ENCODE data around the gene CA9. TPM values are rescaled to one million over a fixed set of nuclear protein-coding genes. Genes with fewer than 3 reads are reported as not detected.

CA9 gene
- total and polyA plus RNA-seq, 2 donors from 2014 or later: 0.67 to 0.85 TPM

GRCh38 chr9:35729101-35729500 lies 55.4 kb downstream of the CA9 start:
- Histone ChIP-seq H3K27me3 (ENCODE audit: control insufficient read depth, insufficient read depth, low read length) (no peaks in the 10 kb centered on the region), H3K27ac (ENCODE audit: low read depth in 2 of 2, low read length in 2 of 2) (peak overlapping the region; percentile 97 to 98), H3K4me3 (ENCODE audit: low read length in 3 of 3) (peak overlapping the region in 2 of 3 donors; percentile 88 to 97), H3K9ac (ENCODE audit: low read length in 3 of 3) (peak overlapping the region in 2 of 3 donors; percentile 20 to 60), H3K4me1 (ENCODE audit: control insufficient read depth in 2 of 3, insufficient read depth in 2 of 3, low read depth in 1 of 3, low read length in 3 of 3) (peaks cover 13 to 61% (median 56%) of the 10 kb centered on the region in 3 donors), H3K9me3 (ENCODE audit: control insufficient read depth in 2 of 3, insufficient read depth in 1 of 3, low read length in 3 of 3) (no peaks in the 10 kb centered on the region), H3K36me3 (ENCODE audit: control insufficient read depth in 2 of 3, insufficient read depth in 3 of 3, low read length in 3 of 3) (peaks cover 7 to 13% (median 10%) of the 10 kb centered on the region in 3 donors)
- no peak for TF ChIP-seq CTCF (IDR thresholded peaks at IDR 0.05; ENCODE audit: borderline replicate concordance, extremely low read depth, insufficient read depth)
- DNase-seq (peak in 1 of 5 donors; percentile 26), FAIRE-seq (no peak)
- intact Hi-C loops (cut with DNase I): no loop called here

GRCh38 chr9:35729700-35730485 lies 56.2 kb downstream of the CA9 start:
- Histone ChIP-seq H3K27me3 (ENCODE audit: control insufficient read depth, insufficient read depth, low read length) (no peaks in the 10 kb centered on the region), H3K36me3 (ENCODE audit: control insufficient read depth in 2 of 3, insufficient read depth in 3 of 3, low read length in 3 of 3) (peaks cover 2 to 11% (median 2%) of the 10 kb centered on the region in 3 donors), H3K4me1 (ENCODE audit: control insufficient read depth in 2 of 3, insufficient read depth in 2 of 3, low read depth in 1 of 3, low read length in 3 of 3) (peaks cover 13 to 61% (median 56%) of the 10 kb centered on the region in 3 donors), H3K4me3 (ENCODE audit: low read length in 3 of 3) (peak overlapping the region; percentile 82 to 97 (median 88)), H3K27ac (ENCODE audit: low read depth in 2 of 2, low read length in 2 of 2) (peak overlapping the region; percentile 97 to 98), H3K9me3 (ENCODE audit: control insufficient read depth in 2 of 3, insufficient read depth in 1 of 3, low read length in 3 of 3) (no peaks in the 10 kb centered on the region), H3K9ac (ENCODE audit: low read length in 3 of 3) (peak overlapping the region; percentile 12 to 97 (median 20))
- TF ChIP-seq CTCF (IDR thresholded peaks at IDR 0.05; ENCODE audit: borderline replicate concordance, extremely low read depth, insufficient read depth): no peak
- FAIRE-seq: no peak
- peak in 4 of 5 donors; percentile 32 to 77 (median 50) for DNase-seq
- intact Hi-C loops (cut with DNase I): no loop called here

GRCh38 chr9:35730486-35730854 lies 56.7 kb downstream of the CA9 start:
- intact Hi-C loops (cut with DNase I): no loop called here
- peak overlapping the region; percentile 82 to 97 (median 88) for H3K4me3 ChIP-seq (ENCODE audit: low read length in 3 of 3)
- no peaks in the 10 kb centered on the region for H3K27me3 ChIP-seq (ENCODE audit: control insufficient read depth, insufficient read depth, low read length)
- peaks cover 1 to 12% (median 4%) of the 10 kb centered on the region in 3 donors for H3K36me3 ChIP-seq (ENCODE audit: control insufficient read depth in 2 of 3, insufficient read depth in 3 of 3, low read length in 3 of 3)
- DNase-seq: no peak
- peak overlapping the region; percentile 97 to 98 for H3K27ac ChIP-seq (ENCODE audit: low read depth in 2 of 2, low read length in 2 of 2)
- no peak for TF ChIP-seq CTCF (IDR thresholded peaks at IDR 0.05; ENCODE audit: borderline replicate concordance, extremely low read depth, insufficient read depth)
- peak overlapping the region; percentile 12 to 97 (median 96) for H3K9ac ChIP-seq (ENCODE audit: low read length in 3 of 3)
- no peak for FAIRE-seq
- H3K9me3 ChIP-seq (ENCODE audit: control insufficient read depth in 2 of 3, insufficient read depth in 1 of 3, low read length in 3 of 3): no peaks in the 10 kb centered on the region
- peaks cover 13 to 61% (median 56%) of the 10 kb centered on the region in 3 donors for H3K4me1 ChIP-seq (ENCODE audit: control insufficient read depth in 2 of 3, insufficient read depth in 2 of 3, low read depth in 1 of 3, low read length in 3 of 3)

Small RNAs within 50 kb of the gene (microRNA-seq; reads per million reads assigned to microRNA genes)
- gene MIR6852: not detected

Other genes with a start within 250 kb of the CA9 start
- 27.3 TPM for gene RUSC2, start 183.8 kb upstream of the CA9 start, total RNA-seq
- 13.4 TPM for gene RUSC2, start 183.8 kb upstream of the CA9 start, polyA plus RNA-seq (ENCODE audit: insufficient read depth, low read depth, low replicate concordance)
- 35.8 TPM for gene TESK1, start 68.7 kb upstream of the CA9 start, total RNA-seq
- 34.6 TPM for gene TESK1, start 68.7 kb upstream of the CA9 start, polyA plus RNA-seq (ENCODE audit: insufficient read depth, low read depth, low replicate concordance)
- gene CD72, start 55.5 kb upstream of the CA9 start, total RNA-seq: 7.1 TPM
- gene CD72, start 55.5 kb upstream of the CA9 start, polyA plus RNA-seq (ENCODE audit: insufficient read depth, low read depth, low replicate concordance): 2.3 TPM
- gene SIT1, start 23.0 kb upstream of the CA9 start, total RNA-seq: 3.1 TPM
- gene SIT1, start 23.0 kb upstream of the CA9 start, polyA plus RNA-seq (ENCODE audit: insufficient read depth, low read depth, low replicate concordance): 0.32 TPM
- 36,256 TPM for gene RMRP, start 15.9 kb upstream of the CA9 start, total RNA-seq
- gene RMRP, start 15.9 kb upstream of the CA9 start, polyA plus RNA-seq (ENCODE audit: insufficient read depth, low read depth, low replicate concordance): not detected
- gene CCDC107, start 15.6 kb upstream of the CA9 start, total RNA-seq: 26.8 TPM
- 52.3 TPM for gene CCDC107, start 15.6 kb upstream of the CA9 start, polyA plus RNA-seq (ENCODE audit: insufficient read depth, low read depth, low replicate concordance)
- 0.72 TPM for gene ARHGEF39, start 8.7 kb upstream of the CA9 start, total RNA-seq
- gene ARHGEF39, start 8.7 kb upstream of the CA9 start, polyA plus RNA-seq (ENCODE audit: insufficient read depth, low read depth, low replicate concordance): 0.17 TPM
- gene TPM2, start 16.0 kb downstream of the CA9 start, total RNA-seq: 218 TPM
- 287 TPM for gene TPM2, start 16.0 kb downstream of the CA9 start, polyA plus RNA-seq (ENCODE audit: insufficient read depth, low read depth, low replicate concordance)
- 376 TPM for gene TLN1, start 58.3 kb downstream of the CA9 start, total RNA-seq
- gene TLN1, start 58.3 kb downstream of the CA9 start, polyA plus RNA-seq (ENCODE audit: insufficient read depth, low read depth, low replicate concordance): 71.7 TPM
- gene CREB3, start 58.7 kb downstream of the CA9 start, total RNA-seq: 40.5 TPM
- 52.0 TPM for gene CREB3, start 58.7 kb downstream of the CA9 start, polyA plus RNA-seq (ENCODE audit: insufficient read depth, low read depth, low replicate concordance)
- 93.2 TPM for gene GBA2, start 75.3 kb downstream of the CA9 start, total RNA-seq
- gene GBA2, start 75.3 kb downstream of the CA9 start, polyA plus RNA-seq (ENCODE audit: insufficient read depth, low read depth, low replicate concordance): 83.2 TPM
- gene RGP1, start 75.4 kb downstream of the CA9 start, total RNA-seq: 39.2 TPM
- 11.0 TPM for gene RGP1, start 75.4 kb downstream of the CA9 start, polyA plus RNA-seq (ENCODE audit: insufficient read depth, low read depth, low replicate concordance)
- gene MSMP, start 80.3 kb downstream of the CA9 start, total RNA-seq: 0.47 TPM
- not detected for gene MSMP, start 80.3 kb downstream of the CA9 start, polyA plus RNA-seq (ENCODE audit: insufficient read depth, low read depth, low replicate concordance)
- 17.0 TPM for gene NPR2, start 117.7 kb downstream of the CA9 start, total RNA-seq
- 11.4 TPM for gene NPR2, start 117.7 kb downstream of the CA9 start, polyA plus RNA-seq (ENCODE audit: insufficient read depth, low read depth, low replicate concordance)
- 6.1 TPM for gene SPAG8, start 138.3 kb downstream of the CA9 start, total RNA-seq
- 2.4 TPM for gene SPAG8, start 138.3 kb downstream of the CA9 start, polyA plus RNA-seq (ENCODE audit: insufficient read depth, low read depth, low replicate concordance)
- 55.1 TPM for gene HINT2, start 141.1 kb downstream of the CA9 start, total RNA-seq
- 307 TPM for gene HINT2, start 141.1 kb downstream of the CA9 start, polyA plus RNA-seq (ENCODE audit: insufficient read depth, low read depth, low replicate concordance)
- not detected for gene FAM221B, start 154.8 kb downstream of the CA9 start, total RNA-seq
- gene FAM221B, start 154.8 kb downstream of the CA9 start, polyA plus RNA-seq (ENCODE audit: insufficient read depth, low read depth, low replicate concordance): not detected
- gene TMEM8B, start 155.3 kb downstream of the CA9 start, total RNA-seq: 18.3 TPM
- gene TMEM8B, start 155.3 kb downstream of the CA9 start, polyA plus RNA-seq (ENCODE audit: insufficient read depth, low read depth, low replicate concordance): 17.6 TPM
- not detected for gene OR13J1, start 196.5 kb downstream of the CA9 start, total RNA-seq
- not detected for gene OR13J1, start 196.5 kb downstream of the CA9 start, polyA plus RNA-seq (ENCODE audit: insufficient read depth, low read depth, low replicate concordance)
- gene HRCT1, start 232.3 kb downstream of the CA9 start, total RNA-seq: 51.2 TPM
- gene HRCT1, start 232.3 kb downstream of the CA9 start, polyA plus RNA-seq (ENCODE audit: insufficient read depth, low read depth, low replicate concordance): 13.3 TPM
- gene SPAAR, start 235.6 kb downstream of the CA9 start, total RNA-seq: 5.3 TPM
- 3.2 TPM for gene SPAAR, start 235.6 kb downstream of the CA9 start, polyA plus RNA-seq (ENCODE audit: insufficient read depth, low read depth, low replicate concordance)

Data from kidney (tissue), 14 donors.